GM15510 (cell line): ENCODE results near the gene GYPA.

Experiments
- POLR2A ChIP-seq: IDR thresholded peaks from 3 replicates; pipeline ENCODE4 v1.6.1; 2011; ENCODE audit warnings: borderline replicate concordance; ENCODE audit not compliant: insufficient read length; ENCODE audit errors: extremely low read depth

The GYPA gene

DNA sequence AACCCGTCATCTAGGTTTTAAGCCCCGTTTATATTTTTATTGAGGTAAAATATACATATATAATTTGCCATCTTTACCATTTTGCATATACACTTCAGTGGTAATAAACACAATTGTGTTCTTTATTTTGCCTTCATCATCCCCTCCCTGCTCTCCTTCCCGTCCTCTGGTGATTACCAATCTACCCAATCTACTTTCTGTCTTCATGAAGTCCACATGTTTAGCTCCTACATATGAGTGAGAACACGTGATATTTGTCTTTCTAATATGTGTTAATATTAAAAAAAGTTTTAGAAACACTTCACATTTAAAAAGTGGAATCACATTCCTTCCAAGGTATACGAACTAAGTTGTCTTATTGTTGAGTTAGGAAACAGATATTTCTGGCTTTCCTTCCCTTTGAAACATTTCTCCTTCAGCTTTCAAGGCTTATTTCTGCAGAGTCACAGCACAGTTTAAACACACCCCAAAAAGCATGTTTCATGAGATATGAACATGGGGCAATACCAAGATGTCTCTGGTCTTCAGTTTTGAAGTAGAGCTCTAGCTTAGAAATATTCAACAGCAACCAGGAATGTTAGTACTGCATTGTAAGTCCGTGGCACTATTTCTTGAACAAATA, 35.9 kb downstream of the GYPA start:
- no peak for TF ChIP-seq POLR2A

- no peak for TF ChIP-seq POLR2A
Observed at GRCh38 chr4:144090744-144091143, 49.8 kb downstream of the GYPA start.
